Nephron progenitor cell (in vitro differentiated cells): Measurements from ENCODE around the gene TRMT10A.
A peak's percentile ranks its signal among the peaks of the same experiment; 100 is the strongest.

Experiments
- DNase-seq: peaks from one replicate; pipeline ENCODE4 v3.0.0; 2021
- H3K27ac Mint-ChIP-seq: 2 replicates; pipeline ENCODE4 v1.8.0; 2021; ENCODE audit warnings: mild to moderate bottlenecking, moderate library complexity, mixed read lengths
- H3K27me3 Mint-ChIP-seq: 2 replicates; pipeline ENCODE4 v1.8.0; 2021; ENCODE audit warnings: mild to moderate bottlenecking, low read depth, mixed read lengths; ENCODE audit not compliant: poor library complexity
- H3K36me3 Mint-ChIP-seq: 2 replicates; pipeline ENCODE4 v1.8.0; 2021; ENCODE audit warnings: low read depth, mixed read lengths
- H3K4me1 Mint-ChIP-seq: 2 replicates; pipeline ENCODE4 v1.8.0; 2021; ENCODE audit warnings: mixed read lengths
- H3K4me3 Mint-ChIP-seq: 2 replicates; pipeline ENCODE4 v1.8.0; 2021; ENCODE audit warnings: mild to moderate bottlenecking, moderate library complexity, mixed read lengths
- H3K9me3 Mint-ChIP-seq: 2 replicates; pipeline ENCODE4 v1.8.0; 2021; ENCODE audit warnings: mild to moderate bottlenecking, moderate library complexity, mixed read lengths
- TF ChIP-seq, protein P1 (sequence below): fragments of 200-600 bp; sonication (generic); IDR thresholded peaks from 2 replicates; pipeline ENCODE4 v1.5.0; 2021; ENCODE audit warnings: antibody characterized with exemption

TRMT10A gene, protein sequence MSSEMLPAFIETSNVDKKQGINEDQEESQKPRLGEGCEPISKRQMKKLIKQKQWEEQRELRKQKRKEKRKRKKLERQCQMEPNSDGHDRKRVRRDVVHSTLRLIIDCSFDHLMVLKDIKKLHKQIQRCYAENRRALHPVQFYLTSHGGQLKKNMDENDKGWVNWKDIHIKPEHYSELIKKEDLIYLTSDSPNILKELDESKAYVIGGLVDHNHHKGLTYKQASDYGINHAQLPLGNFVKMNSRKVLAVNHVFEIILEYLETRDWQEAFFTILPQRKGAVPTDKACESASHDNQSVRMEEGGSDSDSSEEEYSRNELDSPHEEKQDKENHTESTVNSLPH

DNA sequence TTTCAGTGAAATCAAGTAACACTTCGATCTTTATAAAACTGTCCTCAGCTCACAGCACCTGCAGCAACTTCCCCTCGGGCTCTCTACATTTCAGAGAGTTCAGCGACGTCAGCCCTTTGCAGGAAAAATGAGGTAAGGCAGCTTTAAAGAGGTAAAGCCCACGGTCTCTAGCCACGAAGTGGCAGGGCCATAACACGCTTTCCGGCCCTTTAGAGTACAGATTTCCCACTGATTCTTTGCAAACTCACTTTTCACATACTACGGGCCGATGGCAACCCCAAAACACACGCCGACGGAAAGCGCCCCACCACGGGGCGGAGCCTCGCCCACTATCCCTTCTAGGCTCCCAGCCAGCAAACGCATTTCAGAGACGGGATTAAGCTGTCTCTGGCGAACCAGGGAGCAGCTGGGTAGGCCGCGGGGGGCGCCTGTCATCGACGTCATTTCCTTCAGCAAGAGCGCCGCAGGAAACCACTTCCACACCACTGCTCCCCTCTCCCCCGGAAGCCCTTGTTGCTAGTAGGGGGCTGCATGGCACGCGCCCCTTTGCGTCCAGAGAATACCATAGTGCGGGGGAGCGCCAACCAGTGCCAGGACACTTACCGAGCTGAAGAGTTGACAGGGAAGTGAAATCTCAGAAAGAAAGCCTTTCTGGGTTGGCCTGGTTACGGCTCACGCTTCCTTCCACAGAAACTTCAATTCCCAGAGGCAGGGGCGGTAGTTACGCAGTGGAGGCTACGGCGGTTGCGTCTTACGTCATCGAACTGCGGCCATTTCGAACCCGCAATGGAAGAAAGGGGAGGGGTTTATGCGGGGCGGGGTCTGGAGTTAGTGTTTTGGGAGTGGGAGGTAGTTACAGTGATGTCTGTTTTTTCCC is at the start of gene TRMT10A:
Gene TRMT10A, minus strand, starts transcription at position 730 of the 877 bp plus-strand sequence. CDS start 4,701 bp downstream, outside the sequence.
- no peaks in the 10 kb centered on the region for H3K9me3 Mint-ChIP-seq
- no peaks in the 10 kb centered on the region for H3K36me3 Mint-ChIP-seq
- peak; percentile 95 for DNase-seq
- peaks cover 19% of the 10 kb centered on the region for H3K27me3 Mint-ChIP-seq
- H3K27ac Mint-ChIP-seq = peak within 1 kb of the TSS; percentile 100
- peak within 1 kb of the TSS; percentile 98 for H3K4me3 Mint-ChIP-seq
- TF ChIP-seq, protein P1, sequence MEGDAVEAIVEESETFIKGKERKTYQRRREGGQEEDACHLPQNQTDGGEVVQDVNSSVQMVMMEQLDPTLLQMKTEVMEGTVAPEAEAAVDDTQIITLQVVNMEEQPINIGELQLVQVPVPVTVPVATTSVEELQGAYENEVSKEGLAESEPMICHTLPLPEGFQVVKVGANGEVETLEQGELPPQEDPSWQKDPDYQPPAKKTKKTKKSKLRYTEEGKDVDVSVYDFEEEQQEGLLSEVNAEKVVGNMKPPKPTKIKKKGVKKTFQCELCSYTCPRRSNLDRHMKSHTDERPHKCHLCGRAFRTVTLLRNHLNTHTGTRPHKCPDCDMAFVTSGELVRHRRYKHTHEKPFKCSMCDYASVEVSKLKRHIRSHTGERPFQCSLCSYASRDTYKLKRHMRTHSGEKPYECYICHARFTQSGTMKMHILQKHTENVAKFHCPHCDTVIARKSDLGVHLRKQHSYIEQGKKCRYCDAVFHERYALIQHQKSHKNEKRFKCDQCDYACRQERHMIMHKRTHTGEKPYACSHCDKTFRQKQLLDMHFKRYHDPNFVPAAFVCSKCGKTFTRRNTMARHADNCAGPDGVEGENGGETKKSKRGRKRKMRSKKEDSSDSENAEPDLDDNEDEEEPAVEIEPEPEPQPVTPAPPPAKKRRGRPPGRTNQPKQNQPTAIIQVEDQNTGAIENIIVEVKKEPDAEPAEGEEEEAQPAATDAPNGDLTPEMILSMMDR = no peak
- peaks cover 25% of the 10 kb centered on the region for H3K4me1 Mint-ChIP-seq

DNA sequence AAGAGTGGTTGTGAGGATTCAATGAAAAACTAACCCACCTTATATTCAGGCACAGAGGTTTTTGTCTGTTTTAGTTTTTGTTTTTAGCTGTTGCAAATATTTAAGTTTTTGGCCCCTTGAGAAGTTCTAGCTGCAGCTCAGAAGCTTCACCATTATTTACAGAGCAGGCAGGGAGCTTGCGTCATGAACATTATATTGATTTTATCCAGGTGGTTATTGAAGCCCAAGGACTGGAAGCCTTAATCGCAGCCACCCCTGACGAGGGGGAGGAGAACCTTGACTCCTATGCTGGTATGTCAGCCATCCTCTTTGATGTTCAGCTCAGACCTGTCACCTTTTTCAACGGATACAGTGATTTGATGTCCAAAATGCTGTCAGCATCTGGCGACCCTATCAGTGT is 48.9 kb upstream of the TRMT10A start:
- Mint-ChIP-seq H3K27ac (no peak overlapping the region), H3K4me3 (no peak overlapping the region), H3K4me1 (no peaks in the 10 kb centered on the region), H3K9me3 (no peaks in the 10 kb centered on the region), H3K36me3 (no peaks in the 10 kb centered on the region), H3K27me3 (no peaks in the 10 kb centered on the region)
- TF ChIP-seq, protein P1 = no peak
- no peak for DNase-seq

DNA sequence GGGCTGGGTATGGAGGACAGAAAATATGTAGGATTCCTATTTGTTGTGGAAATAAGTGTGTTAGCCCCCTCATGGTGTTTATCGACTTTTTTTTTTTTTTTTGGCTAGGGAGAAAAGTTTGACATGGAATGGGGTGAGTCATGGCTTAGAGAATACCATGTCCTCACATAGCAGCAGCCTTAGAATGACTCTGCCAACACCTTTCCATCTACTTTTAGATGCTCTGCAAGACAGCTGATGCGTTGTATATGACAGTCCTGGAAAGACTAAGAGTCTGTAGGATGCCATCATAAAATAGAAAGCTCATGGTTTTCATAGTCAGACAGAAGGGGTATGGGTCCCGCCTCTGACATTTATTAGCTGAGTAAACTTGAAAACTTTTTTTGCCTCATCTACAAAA is 48.4 kb upstream of the TRMT10A start:
- H3K9me3 Mint-ChIP-seq = no peaks in the 10 kb centered on the region
- no peak for DNase-seq
- H3K4me3 Mint-ChIP-seq = no peak overlapping the region
- H3K36me3 Mint-ChIP-seq = no peaks in the 10 kb centered on the region
- H3K27me3 Mint-ChIP-seq = no peaks in the 10 kb centered on the region
- H3K4me1 Mint-ChIP-seq = peaks cover 4% of the 10 kb centered on the region
- TF ChIP-seq, protein P1 = no peak
- no peak overlapping the region for H3K27ac Mint-ChIP-seq

DNA sequence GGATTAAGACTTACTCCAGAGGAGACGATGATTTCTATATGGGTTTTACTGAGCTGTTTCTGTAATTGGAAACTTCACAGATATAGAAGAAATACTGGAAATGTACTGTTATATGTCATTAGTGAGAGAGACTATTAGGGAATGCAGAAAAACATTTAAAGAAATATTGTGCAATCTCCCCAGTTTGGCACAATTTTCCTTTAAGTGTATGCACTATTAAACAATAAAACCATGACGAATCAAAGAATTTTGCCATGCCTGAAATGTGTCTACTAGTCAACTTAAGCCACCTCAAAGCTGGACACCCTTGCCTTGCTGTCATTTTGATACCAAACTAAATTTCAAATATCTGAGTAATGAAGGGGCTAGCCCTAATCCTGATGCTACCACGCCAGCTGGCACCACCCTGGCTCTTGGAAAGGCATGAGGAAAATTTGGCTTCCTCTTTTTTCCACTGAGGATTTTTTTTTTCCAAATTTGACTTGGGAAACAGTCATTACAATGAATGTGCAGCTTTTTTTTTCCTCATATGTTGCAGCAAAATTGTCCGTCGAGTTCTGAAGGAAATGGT is 46.9 kb upstream of the TRMT10A start:
- Mint-ChIP-seq H3K36me3 (no peaks in the 10 kb centered on the region), H3K27ac (no peak overlapping the region), H3K4me3 (no peak overlapping the region), H3K27me3 (no peaks in the 10 kb centered on the region), H3K4me1 (peaks cover 6% of the 10 kb centered on the region), H3K9me3 (no peaks in the 10 kb centered on the region)
- DNase-seq = no peak
- TF ChIP-seq, protein P1 = no peak

DNA sequence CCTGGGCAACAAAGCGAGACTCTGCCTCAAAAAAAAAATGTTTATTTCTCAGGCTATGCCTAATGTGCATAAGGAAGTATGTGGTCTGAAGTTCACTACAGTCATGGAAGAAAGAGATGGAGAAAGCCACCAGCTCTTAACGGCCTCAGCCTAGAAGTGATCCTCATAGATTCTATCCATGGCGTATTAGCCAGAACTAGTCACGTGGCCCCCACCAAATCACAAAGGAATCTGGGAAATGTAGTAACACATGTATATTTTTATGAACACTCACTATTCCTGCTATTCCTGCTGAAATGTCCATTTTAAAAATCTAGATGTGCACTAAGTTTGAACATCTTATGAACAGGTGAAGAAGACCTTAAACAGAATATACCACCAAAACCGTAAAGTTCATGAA is 44.6 kb upstream of the TRMT10A start:
- Mint-ChIP-seq H3K27ac (no peak overlapping the region), H3K36me3 (no peaks in the 10 kb centered on the region), H3K4me1 (peaks cover 6% of the 10 kb centered on the region), H3K9me3 (no peaks in the 10 kb centered on the region), H3K4me3 (no peak overlapping the region), H3K27me3 (peaks cover 2% of the 10 kb centered on the region)
- TF ChIP-seq, protein P1 = no peak
- no peak for DNase-seq
